Endothelial cell of hepatic sinusoid (primary cell): ENCODE results near the gene NLRC4.
"Not testable (repeated sequence)": the region's sequence is repeated elsewhere in the genome, so short reads cannot be mapped to it uniquely, and the experiment has no call there.

Source experiments
- in situ Hi-C: cut with HindIII; loops from 2 replicates; pipeline ENCODE4 v1.10.0; 2017; ENCODE audit warnings: low sequenced_read_pairs

Gene NLRC4

GRCh38 chr2:32264422-32265105 is at the start of gene NLRC4:
TSS of gene NLRC4 (minus strand) at chr2:32264886. CDS start at chr2:32256775, 8,111 bp downstream.
- in situ Hi-C loops, result no loop called here

DNA sequence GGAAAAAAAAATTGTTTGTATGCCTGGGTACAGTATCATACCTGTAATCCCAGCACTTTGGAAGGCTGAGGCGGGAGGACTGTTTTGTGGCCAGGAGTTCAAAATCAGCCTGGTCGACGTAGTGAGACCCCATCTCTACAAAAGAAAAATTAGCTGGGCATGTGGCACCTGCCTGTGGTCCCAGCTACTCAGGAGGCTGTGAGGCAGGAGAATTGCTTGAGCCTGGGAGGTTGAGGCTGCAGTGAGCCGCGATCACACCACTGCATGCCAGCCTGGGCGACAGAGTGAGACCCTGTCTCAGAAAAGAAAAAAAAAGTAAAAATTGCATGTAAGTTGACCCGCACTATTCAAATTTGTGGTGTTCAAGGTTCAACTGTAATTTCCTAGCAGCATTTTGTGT is 45.9 kb upstream of the NLRC4 start:
- in situ Hi-C loops, result no loop called here

GRCh38 chr2:32293966-32294562 is 29.4 kb upstream of the NLRC4 start:
- in situ Hi-C loops, result not testable (repeated sequence)

DNA sequence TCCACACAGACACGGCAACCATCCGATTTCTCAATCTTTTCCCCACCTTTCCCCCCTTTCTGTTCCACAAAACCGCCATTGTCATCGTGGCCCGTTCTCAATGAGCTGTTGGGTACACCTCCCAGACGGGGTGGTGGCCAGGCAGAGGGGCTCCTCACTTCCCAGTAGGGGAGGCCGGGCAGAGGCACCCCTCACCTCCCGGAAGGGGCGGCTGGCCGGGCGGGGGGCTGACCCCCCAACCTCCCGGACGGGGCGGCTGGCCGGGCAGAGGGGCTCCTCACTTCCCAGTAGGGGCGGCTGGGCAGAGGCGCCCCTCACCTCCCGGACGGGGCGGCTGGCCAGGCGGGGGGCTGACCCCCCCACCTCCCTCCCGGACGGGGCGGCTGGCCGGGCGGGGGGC is 28.8 kb upstream of the NLRC4 start:
- in situ Hi-C loops, result not testable (repeated sequence)

DNA sequence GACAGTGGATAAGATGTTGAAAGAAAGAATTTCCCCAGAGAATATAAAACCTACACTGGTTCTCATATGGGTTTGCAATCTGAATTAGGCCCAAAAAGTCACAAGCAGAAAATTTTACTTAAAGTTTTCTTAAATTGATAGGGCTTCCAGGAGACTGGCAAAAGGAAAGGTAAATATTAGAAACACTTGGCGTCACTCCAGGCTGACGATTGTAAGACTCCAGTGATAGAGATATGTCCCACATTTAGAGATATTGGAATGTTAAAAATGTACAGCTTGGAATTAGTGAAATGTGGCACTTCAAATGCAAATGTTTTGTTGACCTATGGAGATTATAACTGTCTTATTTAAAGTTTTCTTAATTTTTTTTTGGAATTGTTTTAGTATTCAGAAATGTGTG is 27.1 kb upstream of the NLRC4 start:
- in situ Hi-C loops, result no loop called here

DNA sequence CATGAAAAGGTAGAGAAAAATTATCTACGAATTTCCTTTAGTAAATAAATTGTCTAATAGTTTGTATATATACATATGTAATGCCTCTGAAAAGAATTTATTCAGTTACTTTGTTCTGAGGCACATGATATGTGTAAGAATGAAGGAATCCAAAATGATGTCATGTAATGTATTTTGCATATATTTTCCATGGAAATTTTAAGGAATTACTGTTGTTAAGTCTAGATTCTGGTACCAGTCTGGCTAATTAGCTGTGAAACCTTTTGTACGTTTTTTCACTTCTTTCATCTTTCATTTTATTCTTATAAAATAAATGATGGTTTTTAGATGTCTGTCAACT is 25.3 kb upstream of the NLRC4 start:
- in situ Hi-C loops, result no loop called here

DNA sequence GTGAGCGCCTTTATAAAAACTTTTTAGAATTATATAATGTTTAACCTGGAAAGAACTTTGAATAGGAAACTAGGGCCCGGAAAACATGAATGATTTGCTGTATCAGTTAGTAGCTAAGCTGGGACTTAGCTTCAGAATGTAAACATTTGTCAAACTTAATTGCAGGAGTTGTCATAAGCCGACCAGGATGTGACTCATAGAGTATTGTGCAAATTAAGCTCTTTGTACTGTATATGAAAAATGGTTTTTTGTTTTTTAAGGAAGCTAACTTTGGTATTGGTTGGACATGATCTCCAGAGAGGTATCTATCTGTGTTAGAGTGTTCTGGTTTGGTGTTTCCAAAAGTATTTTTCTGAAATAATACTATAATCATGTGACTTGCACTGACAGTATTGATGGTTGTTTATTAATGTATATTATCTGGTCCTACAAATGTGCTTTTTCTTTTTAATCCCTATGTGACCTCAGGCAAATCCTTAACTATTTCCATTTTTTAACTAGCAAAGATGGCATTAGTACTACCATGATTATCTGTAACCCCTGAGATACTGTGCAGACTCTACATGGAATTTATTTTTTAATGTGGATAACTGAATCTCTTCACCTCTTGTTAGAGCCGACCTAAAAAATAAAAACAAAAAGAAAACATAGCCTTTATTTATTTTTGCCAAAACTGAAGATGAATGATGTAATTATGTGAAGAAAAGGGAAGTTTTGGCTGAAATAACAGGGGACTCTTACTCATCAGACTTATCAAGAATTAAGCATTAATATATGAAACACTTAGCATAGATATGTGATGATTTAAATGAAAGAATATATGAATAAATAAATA is 24.7 kb upstream of the NLRC4 start:
- in situ Hi-C loops, result no loop called here

DNA sequence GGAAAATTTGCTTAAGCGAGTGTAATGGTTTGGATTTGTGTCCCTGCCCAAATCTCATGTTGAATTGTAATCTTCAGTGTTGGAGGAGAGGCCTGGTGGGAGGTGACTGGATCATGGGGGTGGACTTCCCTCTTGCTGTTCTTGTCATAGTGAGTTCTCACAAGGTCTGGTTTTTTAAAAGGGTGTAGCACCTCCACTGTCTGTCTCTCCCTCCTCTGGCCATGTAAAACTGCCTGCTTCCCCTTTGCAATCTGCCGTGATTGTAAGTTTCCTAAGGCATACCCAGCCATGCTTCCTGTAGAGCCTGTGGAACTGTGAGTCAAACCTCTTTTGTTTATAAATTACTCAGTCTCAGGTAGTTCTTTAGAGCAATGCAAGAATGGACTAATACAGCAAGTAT is 19.6 kb upstream of the NLRC4 start:
- in situ Hi-C loops, result no loop called here

- in situ Hi-C loops, result no loop called here
Observed at GRCh38 chr2:32278478-32278853, 13.8 kb upstream of the NLRC4 start.

GRCh38 chr2:32277674-32278477 is 13.2 kb upstream of the NLRC4 start, which contains the start of gene YIPF4:
TSS of gene YIPF4 (plus strand) at chr2:32277904. CDS start at chr2:32278156, 252 bp downstream.
- in situ Hi-C loops, result no loop called here

DNA sequence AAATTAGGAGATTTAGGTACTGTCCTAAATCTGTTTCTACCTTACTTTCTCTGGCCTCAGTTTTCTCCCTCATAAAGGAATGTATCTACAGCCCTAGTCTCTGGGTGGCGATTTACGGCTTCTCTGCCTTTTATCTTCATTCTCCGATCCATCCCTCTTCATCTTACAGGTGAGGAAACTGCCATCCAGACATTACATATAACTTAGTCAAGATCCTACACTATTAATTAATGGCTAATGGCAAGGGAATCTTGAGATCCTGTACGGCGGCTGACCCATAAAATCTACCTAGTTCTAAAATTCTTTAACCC is 12.6 kb upstream of the NLRC4 start:
- in situ Hi-C loops, result no loop called here

DNA sequence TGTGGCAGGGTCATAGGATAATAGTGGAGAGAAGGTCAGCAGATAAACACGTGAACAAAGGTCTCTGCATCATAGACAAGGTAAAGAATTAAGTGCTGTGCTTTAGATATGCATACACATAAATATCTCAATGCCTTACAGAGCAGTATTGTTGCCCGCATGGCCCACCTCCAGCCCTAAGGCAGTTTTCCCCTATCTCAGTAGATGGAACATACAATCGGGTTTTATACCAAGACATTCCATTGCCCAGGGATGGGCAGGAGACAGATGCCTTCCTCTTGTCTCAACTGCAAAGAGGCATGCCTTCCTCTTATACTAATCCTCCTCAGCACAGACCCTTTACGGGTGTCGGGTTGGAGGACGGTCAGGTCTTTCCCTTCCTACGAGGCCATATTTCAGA is 11.1 kb upstream of the NLRC4 start:
- in situ Hi-C loops, result not testable (repeated sequence)

DNA sequence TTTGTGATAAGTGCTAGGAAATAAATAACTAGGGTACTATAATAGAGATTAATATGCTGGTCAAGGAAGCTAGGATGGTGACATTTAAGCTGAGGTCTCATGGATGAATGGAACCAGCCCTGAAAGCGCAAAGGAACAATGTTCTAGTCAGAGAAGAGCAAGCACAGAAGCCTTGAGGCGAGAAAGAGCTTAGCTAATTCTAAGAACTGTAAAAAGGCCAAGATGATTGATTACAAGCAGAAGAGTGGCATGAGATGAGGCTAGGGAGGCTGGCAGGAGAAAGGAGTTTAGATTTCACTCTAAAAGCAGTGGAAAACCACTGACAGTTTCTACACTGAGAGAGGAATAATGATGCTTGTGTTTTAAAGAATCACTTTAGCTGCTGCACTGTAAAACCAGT is 9.6 kb upstream of the NLRC4 start:
- in situ Hi-C loops, result no loop called here

- in situ Hi-C loops, result no loop called here
Observed at GRCh38 chr2:32272279-32272678, 7.6 kb upstream of the NLRC4 start.

GRCh38 chr2:32271063-32271462 is 6.4 kb upstream of the NLRC4 start:
- in situ Hi-C loops, result no loop called here

DNA sequence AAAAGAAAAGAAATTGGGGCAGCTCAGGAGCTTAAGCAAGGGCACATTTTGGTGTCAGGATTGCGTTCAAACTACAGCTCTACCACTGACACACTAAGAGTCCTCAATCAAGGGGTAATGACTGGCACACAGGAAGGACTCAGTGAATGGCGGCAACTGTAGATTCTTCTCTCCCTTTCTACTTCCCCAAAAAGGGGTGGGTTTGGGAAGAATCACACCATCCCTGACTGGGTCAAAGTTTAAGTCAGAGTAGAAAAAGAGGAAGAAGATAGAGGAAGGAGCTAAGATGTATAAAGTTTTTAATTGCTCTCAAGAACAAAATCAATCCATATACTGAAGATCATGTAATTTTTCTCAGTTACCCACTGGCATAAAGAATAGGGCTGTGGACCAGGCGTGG is 2.6 kb downstream of the NLRC4 start:
- in situ Hi-C loops, result no loop called here

DNA sequence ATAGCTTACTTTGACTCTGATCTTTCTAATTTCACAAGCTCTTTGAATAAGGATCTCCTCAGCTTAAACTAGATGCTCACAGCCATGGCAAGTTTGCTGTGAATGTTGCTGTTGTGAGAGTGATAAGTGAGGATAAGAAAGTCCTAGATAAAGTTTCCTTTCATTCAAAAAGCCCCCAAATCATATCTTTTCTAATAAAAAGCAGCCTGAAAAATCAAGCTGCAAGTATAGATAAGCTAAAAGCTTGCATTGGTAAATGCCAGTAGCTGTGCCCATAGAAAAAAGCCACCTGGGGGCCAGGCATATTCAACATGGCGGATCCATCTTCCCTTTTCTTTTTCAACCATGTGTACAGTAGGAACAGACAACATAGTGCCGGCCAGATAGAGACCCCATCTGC is 4.3 kb downstream of the NLRC4 start:
- in situ Hi-C loops, result no loop called here

GRCh38 chr2:32258242-32258641 is 6.4 kb downstream of the NLRC4 start:
- in situ Hi-C loops, result no loop called here

- in situ Hi-C loops, result loop anchor here (5.0 kb wide), 1 partner anchor 58 kb away; no protein-coding TSS in a partner anchor
Observed at GRCh38 chr2:32250290-32250689, 14.4 kb downstream of the NLRC4 start.

DNA sequence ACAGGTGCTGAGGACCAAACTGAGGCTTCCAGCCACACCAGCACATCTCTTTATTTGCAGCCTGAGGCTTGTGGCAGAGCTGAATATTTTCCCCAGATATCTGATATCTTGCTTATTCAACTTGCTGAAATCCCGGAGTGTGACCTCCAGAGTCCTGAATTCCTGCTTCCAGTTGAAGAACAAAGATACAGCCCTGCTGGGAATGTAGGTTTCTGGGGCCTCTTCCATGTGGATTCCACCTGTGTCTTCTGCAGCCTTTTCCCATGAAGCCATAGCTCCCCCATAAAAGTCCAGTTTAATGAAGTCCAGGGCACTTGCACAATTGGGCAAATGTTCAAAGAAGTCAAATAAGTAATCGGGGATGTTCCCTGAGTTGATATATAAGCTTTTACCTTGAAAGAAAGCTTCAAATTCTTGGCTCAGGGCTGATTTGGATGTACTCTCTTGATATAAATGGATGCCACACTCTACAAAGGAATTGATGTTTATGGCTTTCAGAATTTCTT is 14.9 kb downstream of the NLRC4 start:
- in situ Hi-C loops, result loop anchor here (5.0 kb wide), 1 partner anchor 57 kb away; no protein-coding TSS in a partner anchor

DNA sequence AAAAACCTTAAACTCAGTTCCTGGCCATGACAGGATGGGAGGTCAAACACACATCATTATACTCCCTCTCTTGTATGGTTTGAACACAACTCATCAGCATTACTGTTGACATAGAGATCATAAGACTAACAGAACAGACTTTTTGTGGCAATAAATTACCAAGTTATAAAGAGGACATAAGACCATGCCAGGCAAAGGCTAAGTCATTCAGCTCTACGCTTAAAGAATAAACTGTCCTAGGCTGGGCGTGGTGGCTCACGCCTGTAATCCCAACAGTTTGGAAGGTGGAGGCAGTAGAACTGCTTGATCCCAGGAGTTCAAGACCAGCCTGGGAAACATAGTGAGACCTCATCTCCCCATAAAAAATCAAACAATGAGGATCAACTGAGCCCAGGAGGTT is 16.4 kb downstream of the NLRC4 start:
- in situ Hi-C loops, result no loop called here
